ENCODE measurements around the gene PTBP1.
"Not testable (repeated sequence)": the region's sequence is repeated elsewhere in the genome, so short reads cannot be mapped to it uniquely, and the experiment has no call there.

Gene PTBP1

GRCh38 chr19:834216-834615 is 37.0 kb downstream of the PTBP1 start:
- DNase-seq = no peak

GRCh38 chr19:835210-835810 is 38.1 kb downstream of the PTBP1 start:
- DNase-seq = no peak

- no peak for DNase-seq
These were observed 43.4 kb downstream of the PTBP1 start, which contains the start of gene PRTN3 for GRCh38 chr19:840519-841206. Gene PRTN3, plus strand, starts transcription at chr19:840999. Its CDS starts 10 bp downstream, at chr19:841009.

GRCh38 chr19:842802-843179 is 45.5 kb downstream of the PTBP1 start:
- DNase-seq = not testable (repeated sequence)

- no peak for DNase-seq
These were observed 46.1 kb downstream of the PTBP1 start for GRCh38 chr19:843180-843835.

- DNase-seq = no peak
These were observed 46.7 kb downstream of the PTBP1 start for GRCh38 chr19:843836-844545.

- no peak for DNase-seq
These were observed 47.3 kb downstream of the PTBP1 start for GRCh38 chr19:844546-844971.

- DNase-seq = no peak
These were observed 48.7 kb downstream of the PTBP1 start for GRCh38 chr19:845707-846521.

- DNase-seq = no peak
These were observed 51.2 kb downstream of the PTBP1 start for GRCh38 chr19:848386-848921.

- DNase-seq = not testable (repeated sequence)
These were observed 51.9 kb downstream of the PTBP1 start for GRCh38 chr19:849195-849594.

- DNase-seq = no peak
These were observed 53.1 kb downstream of the PTBP1 start for GRCh38 chr19:850221-850978.

GRCh38 chr19:850979-851335 is 53.7 kb downstream of the PTBP1 start:
- DNase-seq = no peak

GRCh38 chr19:852136-853013 is 55.1 kb downstream of the PTBP1 start, which contains the start of gene ELANE:
Gene ELANE, plus strand, starts transcription at chr19:852303. Its CDS starts 26 bp downstream, at chr19:852329.
- DNase-seq = no peak

- DNase-seq = no peak
These were observed 55.8 kb downstream of the PTBP1 start for GRCh38 chr19:853014-853585.

GRCh38 chr19:853614-854220 is 56.5 kb downstream of the PTBP1 start:
- not testable (repeated sequence) for DNase-seq

GRCh38 chr19:854549-854948 is 57.3 kb downstream of the PTBP1 start:
- no peak for DNase-seq

GRCh38 chr19:855142-855541 is 57.9 kb downstream of the PTBP1 start:
- no peak for DNase-seq

- no peak for DNase-seq
These were observed 58.4 kb downstream of the PTBP1 start for GRCh38 chr19:855566-856120.

- DNase-seq = no peak
These were observed 61.0 kb downstream of the PTBP1 start for GRCh38 chr19:858284-858683.

All from activated CD4-positive, alpha-beta T cell treated with anti-CD3 and anti-CD28 coated beads for 1 hour (primary cell).